Measurements from ENCODE around the gene TTLL7.
A peak's percentile ranks its signal among the peaks of the same experiment; 100 is the strongest.
"Not testable (repeated sequence)": the region's sequence is repeated elsewhere in the genome, so short reads cannot be mapped to it uniquely, and the experiment has no call there.

TTLL7 gene

GRCh38 chr1:83996621-83997020, 2.3 kb downstream of the TTLL7 start:
- DNase-seq (ENCODE audit: low read depth), result peak; percentile 5
- TF ChIP-seq CTCF (IDR thresholded peaks at IDR 0.05; ENCODE audit: insufficient read depth, low read depth, low read length, missing control alignments), result no peak
- no peak overlapping the region for H3K4me3 ChIP-seq (ENCODE audit: low read length)

- no peak for TF ChIP-seq CTCF (IDR thresholded peaks at IDR 0.05; ENCODE audit: insufficient read depth, low read depth, low read length, missing control alignments)
- H3K4me3 ChIP-seq (ENCODE audit: low read length), result no peak overlapping the region
- DNase-seq (ENCODE audit: low read depth), result no peak
These were observed 2.7 kb downstream of the TTLL7 start for GRCh38 chr1:83996191-83996590.

- no peak for TF ChIP-seq CTCF (IDR thresholded peaks at IDR 0.05; ENCODE audit: insufficient read depth, low read depth, low read length, missing control alignments)
- no peak overlapping the region for H3K4me3 ChIP-seq (ENCODE audit: low read length)
- no peak for DNase-seq (ENCODE audit: low read depth)
These were observed 3.3 kb downstream of the TTLL7 start for GRCh38 chr1:83995649-83996048.

- DNase-seq (ENCODE audit: low read depth), result peak; percentile 32
- no peak for TF ChIP-seq CTCF (IDR thresholded peaks at IDR 0.05; ENCODE audit: insufficient read depth, low read depth, low read length, missing control alignments)
- no peak overlapping the region for H3K4me3 ChIP-seq (ENCODE audit: low read length)
These were observed 4.8 kb downstream of the TTLL7 start for GRCh38 chr1:83994111-83994510.

- TF ChIP-seq CTCF (IDR thresholded peaks at IDR 0.05; ENCODE audit: insufficient read depth, low read depth, low read length, missing control alignments), result peak; percentile 47
- peak; percentile 27 for DNase-seq (ENCODE audit: low read depth)
- H3K4me3 ChIP-seq (ENCODE audit: low read length), result no peak overlapping the region
These were observed 8.2 kb downstream of the TTLL7 start for GRCh38 chr1:83990734-83991133.

GRCh38 chr1:83985048-83985447, 13.9 kb downstream of the TTLL7 start:
- TF ChIP-seq CTCF (IDR thresholded peaks at IDR 0.05; ENCODE audit: insufficient read depth, low read depth, low read length, missing control alignments), result no peak
- DNase-seq (ENCODE audit: low read depth), result no peak
- no peak overlapping the region for H3K4me3 ChIP-seq (ENCODE audit: low read length)

GRCh38 chr1:83983918-83984317, 15.0 kb downstream of the TTLL7 start:
- H3K4me3 ChIP-seq (ENCODE audit: low read length); DNase-seq (ENCODE audit: low read depth): not testable (repeated sequence)

- no peak overlapping the region for H3K4me3 ChIP-seq (ENCODE audit: low read length)
- no peak for DNase-seq (ENCODE audit: low read depth)
- TF ChIP-seq CTCF (IDR thresholded peaks at IDR 0.05; ENCODE audit: insufficient read depth, low read depth, low read length, missing control alignments), result no peak
These were observed 20.9 kb downstream of the TTLL7 start for GRCh38 chr1:83978056-83978455.

Measured in epithelial cell of esophagus (primary cell).